ENCODE data around the gene DTX1.

The DTX1 gene

DNA sequence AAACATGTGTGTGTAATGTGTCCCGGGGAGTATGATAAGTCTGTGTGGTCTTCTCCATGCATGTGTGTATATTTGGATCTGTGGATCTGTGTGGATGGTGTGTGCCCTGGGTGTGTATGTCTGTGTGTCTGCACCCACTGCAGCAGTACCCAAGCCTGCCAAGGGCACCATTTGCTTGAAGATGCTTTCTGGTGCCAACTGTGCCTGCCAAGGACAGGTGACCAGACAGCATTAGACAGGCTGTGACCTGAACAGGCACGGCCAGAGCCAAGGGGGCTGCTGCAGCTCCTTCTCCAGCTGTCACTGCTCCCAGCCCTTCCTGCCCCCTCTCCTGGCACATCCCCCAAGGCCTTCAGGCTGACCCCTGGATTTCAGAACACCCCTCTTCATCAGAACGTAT is 35.0 kb downstream of the DTX1 start:
- Mint-ChIP-seq H3K4me1 (peaks cover 59% of the 10 kb centered on the region), H3K27ac (no peak overlapping the region), H3K9me3 (no peaks in the 10 kb centered on the region), H3K4me3 (no peak overlapping the region), H3K36me3 (ENCODE audit: low read depth) (no peaks in the 10 kb centered on the region), H3K27me3 (no peaks in the 10 kb centered on the region)
- no peak for DNase-seq
- no peak for ATAC-seq

DNA sequence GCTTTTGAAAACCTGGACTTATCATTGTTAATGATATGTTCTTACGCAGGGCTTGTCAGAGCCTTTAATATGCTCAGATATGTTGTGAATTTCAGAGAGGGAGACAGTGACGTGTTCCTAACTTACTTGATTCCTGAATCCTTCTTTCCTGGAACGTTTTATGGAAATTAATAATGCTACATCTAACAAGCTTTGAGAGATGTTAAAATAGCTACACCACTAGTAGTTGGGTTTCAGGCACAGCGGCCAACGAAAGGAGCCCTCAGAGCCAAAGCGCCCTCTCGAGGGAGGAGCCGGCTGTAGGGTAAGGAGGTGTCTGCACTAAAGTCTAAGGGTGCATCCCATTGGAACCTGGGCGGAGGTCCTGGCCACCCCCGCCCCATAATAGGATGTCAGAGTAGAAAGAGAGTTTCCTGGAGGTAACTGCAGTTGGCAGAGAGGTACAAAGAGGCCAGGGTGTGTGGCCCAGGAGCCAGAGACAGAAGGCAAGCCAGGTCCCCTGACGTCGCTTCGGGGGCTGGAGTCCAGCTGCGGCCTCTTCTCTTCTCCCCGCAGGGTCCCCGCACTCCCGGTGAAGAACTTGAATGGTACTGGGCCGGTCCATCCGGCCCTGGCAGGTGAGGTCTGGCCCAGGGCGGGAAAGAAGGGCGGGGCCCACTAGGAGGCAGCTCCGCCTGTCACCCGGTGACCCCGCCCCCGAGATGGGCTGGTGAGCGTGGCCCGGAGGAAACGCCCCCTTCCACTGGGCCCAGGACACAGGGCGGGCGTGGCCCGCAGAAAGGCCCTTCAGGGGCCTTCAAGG is 36.3 kb downstream of the DTX1 start:
- Mint-ChIP-seq H3K36me3 (ENCODE audit: low read depth) (no peaks in the 10 kb centered on the region), H3K9me3 (no peaks in the 10 kb centered on the region), H3K4me1 (peaks cover 47% of the 10 kb centered on the region), H3K27me3 (no peaks in the 10 kb centered on the region), H3K4me3 (no peak overlapping the region), H3K27ac (no peak overlapping the region)
- DNase-seq (no peak), ATAC-seq (no peak)

GRCh38 chr12:113093409-113094101 is 37.0 kb downstream of the DTX1 start:
- peaks cover 42% of the 10 kb centered on the region for H3K4me1 Mint-ChIP-seq

DNA sequence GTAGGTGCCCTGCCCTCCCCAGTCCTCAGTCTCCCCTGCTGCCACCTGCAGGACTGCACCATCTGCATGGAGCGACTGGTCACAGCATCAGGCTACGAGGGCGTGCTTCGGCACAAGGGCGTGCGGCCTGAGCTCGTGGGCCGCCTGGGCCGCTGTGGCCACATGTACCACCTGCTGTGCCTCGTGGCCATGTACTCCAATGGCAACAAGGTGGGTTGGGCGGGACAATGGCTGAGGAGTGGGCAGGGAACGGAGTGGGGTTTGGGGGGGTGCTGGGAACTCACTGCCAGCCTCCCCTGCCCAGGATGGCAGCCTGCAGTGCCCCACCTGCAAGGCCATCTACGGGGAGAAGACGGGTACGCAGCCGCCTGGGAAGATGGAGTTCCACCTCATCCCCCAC is 38.2 kb downstream of the DTX1 start:
- Mint-ChIP-seq H3K4me3 (no peak overlapping the region), H3K4me1 (peaks cover 33% of the 10 kb centered on the region), H3K27ac (no peak overlapping the region), H3K36me3 (ENCODE audit: low read depth) (no peaks in the 10 kb centered on the region), H3K27me3 (no peaks in the 10 kb centered on the region), H3K9me3 (no peaks in the 10 kb centered on the region)
- no peak for DNase-seq
- ATAC-seq: no peak

More at GRCh38 chr12:113093409-113094101, 37.0 kb downstream of the DTX1 start:
- H3K36me3 Mint-ChIP-seq (ENCODE audit: low read depth): no peaks in the 10 kb centered on the region
- DNase-seq: no peak
- no peaks in the 10 kb centered on the region for H3K27me3 Mint-ChIP-seq
- H3K9me3 Mint-ChIP-seq: no peaks in the 10 kb centered on the region
- H3K4me3 Mint-ChIP-seq: no peak overlapping the region
- H3K27ac Mint-ChIP-seq: no peak overlapping the region
- ATAC-seq: no peak

DNA sequence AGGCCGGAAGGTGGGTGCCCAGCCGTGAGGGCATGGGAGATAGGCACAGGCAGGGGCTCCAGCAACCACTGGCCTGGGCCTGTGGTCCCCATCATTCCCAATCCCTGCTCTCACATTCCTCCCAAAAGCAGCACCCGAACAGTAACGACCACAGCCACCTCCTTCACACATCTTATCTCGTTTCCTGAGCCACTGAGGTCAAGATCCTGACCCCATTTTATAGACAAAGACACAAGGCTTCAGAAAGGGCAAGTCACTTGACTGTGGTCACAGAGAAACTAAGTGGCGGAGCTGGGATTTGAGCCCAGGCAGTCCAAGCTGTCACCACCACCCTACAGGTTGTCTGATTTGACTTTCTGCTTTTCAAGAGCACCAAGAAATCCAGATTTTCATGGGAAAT is 38.9 kb downstream of the DTX1 start:
- Mint-ChIP-seq H3K9me3 (no peaks in the 10 kb centered on the region), H3K4me3 (no peak overlapping the region), H3K27ac (no peak overlapping the region), H3K4me1 (peaks cover 28% of the 10 kb centered on the region), H3K27me3 (no peaks in the 10 kb centered on the region), H3K36me3 (ENCODE audit: low read depth) (no peaks in the 10 kb centered on the region)
- DNase-seq (no peak), ATAC-seq (no peak)

DNA sequence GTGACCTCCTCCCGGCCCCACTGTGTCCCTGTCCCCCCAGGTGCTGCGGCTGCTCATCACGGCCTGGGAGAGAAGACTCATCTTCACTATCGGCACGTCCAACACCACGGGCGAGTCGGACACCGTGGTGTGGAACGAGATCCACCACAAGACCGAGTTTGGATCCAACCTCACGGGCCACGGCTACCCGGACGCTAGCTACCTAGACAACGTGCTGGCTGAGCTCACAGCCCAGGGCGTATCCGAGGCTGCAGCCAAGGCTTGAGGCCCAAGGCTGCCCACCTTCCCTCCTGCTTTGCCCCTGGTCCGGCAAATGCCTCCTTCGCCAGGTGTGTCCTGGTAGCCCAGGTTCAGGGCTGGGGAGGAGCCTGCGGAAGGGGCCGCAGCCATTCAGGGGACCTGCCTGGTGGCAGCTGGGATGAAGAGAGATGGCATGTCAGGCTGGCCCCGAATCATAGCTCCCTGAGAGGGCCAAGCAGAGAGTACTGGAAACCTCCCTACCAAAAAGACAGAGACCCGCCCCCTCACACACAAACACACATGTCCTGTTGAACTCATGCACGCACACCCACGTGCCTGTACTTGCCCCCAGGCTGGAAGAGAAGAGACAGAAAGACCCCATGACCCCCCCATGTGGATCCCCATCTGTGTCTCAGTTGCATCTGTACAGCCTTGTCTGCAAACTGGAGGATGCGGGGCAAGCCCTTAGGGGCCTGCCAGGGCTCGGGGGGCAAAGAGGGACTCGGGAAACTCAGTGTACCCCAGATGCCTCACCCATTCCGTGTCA is 40.3 kb downstream of the DTX1 start:
- ATAC-seq (no peak), DNase-seq (no peak)
- Mint-ChIP-seq H3K27ac (no peak overlapping the region), H3K4me1 (peaks cover 15% of the 10 kb centered on the region), H3K36me3 (ENCODE audit: low read depth) (no peaks in the 10 kb centered on the region), H3K27me3 (no peaks in the 10 kb centered on the region), H3K9me3 (no peaks in the 10 kb centered on the region), H3K4me3 (no peak overlapping the region)

GRCh38 chr12:113097716-113098440 is 41.3 kb downstream of the DTX1 start:
- Mint-ChIP-seq H3K27ac (no peak overlapping the region), H3K9me3 (no peaks in the 10 kb centered on the region), H3K4me3 (no peak overlapping the region), H3K36me3 (ENCODE audit: low read depth) (no peaks in the 10 kb centered on the region), H3K27me3 (no peaks in the 10 kb centered on the region), H3K4me1 (peaks cover 6% of the 10 kb centered on the region)
- DNase-seq: no peak
- ATAC-seq: no peak

GRCh38 chr12:113098441-113099028 is 42.0 kb downstream of the DTX1 start:
- Mint-ChIP-seq H3K4me3 (no peak overlapping the region), H3K4me1 (peaks cover 5% of the 10 kb centered on the region), H3K36me3 (ENCODE audit: low read depth) (no peaks in the 10 kb centered on the region), H3K9me3 (no peaks in the 10 kb centered on the region), H3K27ac (no peak overlapping the region), H3K27me3 (no peaks in the 10 kb centered on the region)
- ATAC-seq (peak; percentile 83), DNase-seq (peak; percentile 82)

- no peaks in the 10 kb centered on the region for H3K9me3 Mint-ChIP-seq
- H3K27ac Mint-ChIP-seq: no peak overlapping the region
- no peaks in the 10 kb centered on the region for H3K36me3 Mint-ChIP-seq (ENCODE audit: low read depth)
- no peak overlapping the region for H3K4me3 Mint-ChIP-seq
- DNase-seq: no peak
- no peak for ATAC-seq
- H3K4me1 Mint-ChIP-seq: peaks cover 11% of the 10 kb centered on the region
- H3K27me3 Mint-ChIP-seq: no peaks in the 10 kb centered on the region
These were observed 42.8 kb downstream of the DTX1 start for GRCh38 chr12:113099364-113099763.

DNA sequence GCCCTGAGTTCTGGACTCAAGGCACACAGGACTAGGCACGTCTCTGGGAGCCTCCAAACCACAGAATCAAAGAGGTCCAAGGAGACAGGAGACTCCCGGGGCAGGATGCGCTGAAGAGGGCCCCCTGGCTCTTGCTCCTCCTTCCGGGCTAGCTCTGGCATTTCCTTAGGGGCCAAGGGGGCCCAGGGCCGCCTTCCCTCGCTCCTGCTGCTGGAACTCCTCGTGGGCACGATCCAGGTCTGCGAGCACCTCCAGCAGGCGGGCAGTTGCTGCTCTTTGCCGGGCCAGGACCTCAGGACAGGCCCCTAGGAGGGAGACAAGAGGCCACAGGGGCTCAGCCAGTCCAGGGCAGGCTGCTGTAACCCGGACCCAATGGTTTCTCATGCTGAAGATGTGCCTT is 43.2 kb downstream of the DTX1 start:
- Mint-ChIP-seq H3K4me1 (peaks cover 11% of the 10 kb centered on the region), H3K27ac (no peak overlapping the region), H3K36me3 (ENCODE audit: low read depth) (no peaks in the 10 kb centered on the region), H3K27me3 (no peaks in the 10 kb centered on the region), H3K4me3 (no peak overlapping the region), H3K9me3 (no peaks in the 10 kb centered on the region)
- ATAC-seq (no peak), DNase-seq (no peak)

DNA sequence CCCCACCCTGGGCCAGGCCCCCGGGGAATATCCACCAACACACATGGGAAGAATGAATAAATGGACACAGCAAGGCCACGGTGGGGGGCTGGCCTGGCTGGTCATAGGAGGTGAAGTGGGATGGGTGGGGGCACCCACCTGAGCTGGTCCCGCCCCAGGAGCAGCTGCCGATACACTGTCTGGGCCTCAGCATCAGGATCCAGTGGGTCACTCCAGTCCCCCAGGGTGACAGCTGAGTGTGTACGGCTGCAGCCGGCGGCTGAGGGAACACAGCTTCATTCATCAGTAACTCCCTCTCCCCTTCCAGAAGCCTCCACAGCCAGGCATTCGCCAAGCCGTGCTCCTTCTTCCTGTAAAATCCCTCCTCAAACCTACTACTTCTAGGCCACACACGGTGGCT is 45.2 kb downstream of the DTX1 start:
- Mint-ChIP-seq H3K27ac (no peak overlapping the region), H3K9me3 (no peaks in the 10 kb centered on the region), H3K4me3 (no peak overlapping the region), H3K4me1 (peaks cover 10% of the 10 kb centered on the region), H3K27me3 (no peaks in the 10 kb centered on the region), H3K36me3 (ENCODE audit: low read depth) (no peaks in the 10 kb centered on the region)
- DNase-seq: no peak
- ATAC-seq: no peak

DNA sequence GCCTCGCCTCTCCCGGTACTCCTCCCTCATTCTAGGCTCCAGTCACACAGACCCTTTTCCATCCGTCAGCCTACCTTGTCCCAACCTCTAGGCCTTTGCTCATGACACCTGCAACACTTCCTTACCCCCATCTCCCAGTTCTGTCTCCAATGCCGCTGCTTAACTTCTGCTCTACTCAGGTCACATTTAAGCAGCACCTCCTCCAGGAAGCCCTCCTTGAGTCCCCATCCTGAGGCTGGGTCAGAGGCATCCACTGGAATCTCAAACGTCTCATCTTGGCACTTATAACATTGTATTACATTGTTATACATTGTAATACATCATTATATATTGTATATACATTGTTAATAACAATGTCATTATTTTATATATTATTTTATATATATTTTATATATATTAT is 46.3 kb downstream of the DTX1 start:
- no peaks in the 10 kb centered on the region for H3K27me3 Mint-ChIP-seq
- ATAC-seq (no peak), DNase-seq (no peak)
- H3K4me1 Mint-ChIP-seq: peaks cover 10% of the 10 kb centered on the region
- no peaks in the 10 kb centered on the region for H3K36me3 Mint-ChIP-seq (ENCODE audit: low read depth)
- H3K9me3 Mint-ChIP-seq: no peaks in the 10 kb centered on the region
- H3K4me3 Mint-ChIP-seq: no peak overlapping the region
- H3K27ac Mint-ChIP-seq: no peak overlapping the region

DNA sequence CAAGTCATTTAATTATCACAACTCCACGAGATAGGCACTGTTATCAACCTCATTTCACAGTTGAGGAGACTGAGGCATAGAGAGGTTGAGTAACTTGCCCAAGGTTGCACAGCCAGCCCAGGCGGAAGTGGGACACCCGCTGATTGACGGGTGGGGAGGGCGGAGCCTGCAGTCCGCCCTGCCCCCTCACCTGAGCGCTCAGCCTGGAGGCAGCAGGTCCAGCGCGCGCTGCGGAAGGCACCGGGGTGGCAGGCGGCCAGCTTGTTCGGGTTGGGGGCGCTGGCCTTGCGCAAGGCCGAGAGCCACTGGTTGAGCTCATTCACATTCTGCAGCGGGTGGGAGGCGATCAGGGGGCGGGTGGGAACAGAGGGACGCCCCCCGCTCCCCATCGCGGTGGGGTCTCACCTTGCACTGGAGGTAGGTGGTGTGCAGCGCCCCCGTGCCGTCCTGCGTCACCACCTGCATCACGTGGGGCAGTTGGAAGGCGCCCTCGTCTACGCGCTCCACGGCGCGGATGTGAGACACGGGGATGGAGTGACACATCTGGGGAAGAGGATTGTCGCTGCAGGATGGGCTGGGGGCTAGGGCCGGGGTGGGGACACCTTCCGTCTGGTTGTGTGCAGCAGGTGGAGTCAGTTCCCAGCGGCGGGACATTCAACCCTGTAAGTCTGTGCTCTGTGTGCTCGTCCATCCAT is 47.4 kb downstream of the DTX1 start:
- Mint-ChIP-seq H3K27me3 (no peaks in the 10 kb centered on the region), H3K9me3 (no peaks in the 10 kb centered on the region), H3K36me3 (ENCODE audit: low read depth) (no peaks in the 10 kb centered on the region), H3K27ac (no peak overlapping the region), H3K4me3 (peak overlapping the region; percentile 49), H3K4me1 (peaks cover 6% of the 10 kb centered on the region)
- peak; percentile 61 for DNase-seq
- ATAC-seq: peak; percentile 82

Measured in activated naive CD8-positive, alpha-beta T cell treated with anti-CD3 and anti-CD28 coated beads, Interleukin-2, amount 50 U/mL, for 24 hours (primary cell).